Measurements from ENCODE around the gene PAPOLB.

The PAPOLB gene

GRCh38 chr7:4851459-4852422 lies 10.1 kb downstream of the PAPOLB start:
- H3K4me3 ChIP-seq, result no peak overlapping the region
- no peak for TF ChIP-seq CTCF (IDR thresholded peaks at IDR 0.05)
- H3K27ac ChIP-seq, result no peak overlapping the region
- peak; percentile 14 for DNase-seq (ENCODE audit: low spot score)

GRCh38 chr7:4850262-4850795 lies 11.5 kb downstream of the PAPOLB start:
- Histone ChIP-seq H3K27ac (no peak overlapping the region), H3K4me3 (no peak overlapping the region)
- no peak for DNase-seq (ENCODE audit: low spot score)
- no peak for TF ChIP-seq CTCF (IDR thresholded peaks at IDR 0.05)

GRCh38 chr7:4849390-4849789 lies 12.4 kb downstream of the PAPOLB start:
- no peak overlapping the region for H3K4me3 ChIP-seq
- DNase-seq (ENCODE audit: low spot score), result no peak
- TF ChIP-seq CTCF (IDR thresholded peaks at IDR 0.05), result no peak
- no peak overlapping the region for H3K27ac ChIP-seq

GRCh38 chr7:4845740-4846142 lies 16.1 kb downstream of the PAPOLB start:
- peak overlapping the region; percentile 33 for H3K4me3 ChIP-seq
- H3K27ac ChIP-seq, result no peak overlapping the region
- no peak for TF ChIP-seq CTCF (IDR thresholded peaks at IDR 0.05)
- peak; percentile 70 for DNase-seq (ENCODE audit: low spot score)

GRCh38 chr7:4842319-4843064 lies 19.3 kb downstream of the PAPOLB start:
- Histone ChIP-seq H3K27ac (peak overlapping the region; percentile 11 to 20), H3K4me3 (peak overlapping the region; percentile 3)
- no peak for TF ChIP-seq CTCF (IDR thresholded peaks at IDR 0.05)
- DNase-seq (ENCODE audit: low spot score), result peak; percentile 72

GRCh38 chr7:4841836-4842235 lies 20.0 kb downstream of the PAPOLB start:
- H3K4me3 ChIP-seq, result no peak overlapping the region
- peak overlapping the region in 1 of 2 donors; percentile 20 for H3K27ac ChIP-seq
- no peak for TF ChIP-seq CTCF (IDR thresholded peaks at IDR 0.05)
- DNase-seq (ENCODE audit: low spot score), result peak; percentile 43

Measured in coronary artery (tissue), 2 donors.